SK-N-SH (cell line): ENCODE data around the gene BABAM2. TPM values are rescaled to one million over a fixed set of nuclear protein-coding genes. Genes with fewer than 3 reads are reported as not detected.

Source experiments
- CTCF ChIA-PET: fragments of 300-600, 350-600 bp; formaldehyde crosslinking; extraction: SDS; loops from one replicate; lab custom pipeline; 2021; lab: Yijun Ruan, JAX
- POLR2A ChIA-PET: fragments of 350-600 bp; sonication (Branson Sonifier 250); formaldehyde crosslinking; extraction: SDS; loops from one replicate; lab custom pipeline; 2020; ENCODE audit warnings: antibody characterized with exemption, inconsistent platforms; lab: Yijun Ruan, JAX
- DNase-seq: peaks from one replicate; pipeline ENCODE4 v3.0.0; 2012
- H2AFZ ChIP-seq: fragments of 200-600 bp; sonication (generic); 2 replicates; pipeline ENCODE4 v1.8.1; 2016; ENCODE audit warnings: antibody characterized with exemption, mild to moderate bottlenecking, low read depth
- H3F3A ChIP-seq: fragments of 200-600 bp; sonication (generic); replicated peaks from 2 replicates; pipeline ENCODE3; 2016; ENCODE audit warnings: antibody characterized with exemption, mild to moderate bottlenecking; ENCODE audit not compliant: insufficient read depth
- H3K27ac ChIP-seq, 2 experiments: fragments of 200-500 bp in 1 of 2; fragments of 200-600 bp in 1 of 2; sonication (Bioruptor generic) in 1 of 2; sonication (generic), shearing (Covaris generic) in 1 of 2; 2 replicates each; pipeline versions ENCODE4 v1.5.1 to v1.6.1; 2014 to 2016; ENCODE audit warnings: low read depth in 2 of 2, inconsistent platforms in 1 of 2, low read length in 1 of 2, mild to moderate bottlenecking in 1 of 2, mixed read lengths in 1 of 2
- H3K27me3 ChIP-seq: fragments of 200-600 bp; sonication (generic), shearing (Covaris generic); 2 replicates; pipeline ENCODE4 v1.6.1; 2016; ENCODE audit warnings: mixed run types; ENCODE audit not compliant: insufficient read depth
- H3K36me3 ChIP-seq, 2 experiments: fragments of 200-500 bp in 1 of 2; fragments of 200-600 bp in 1 of 2; sonication (Bioruptor generic) in 1 of 2; sonication (generic) in 1 of 2; replicated peaks in 1 of 2; 2 replicates each; pipeline versions ENCODE3 to v1.5.1; 2014 to 2016; ENCODE audit warnings: low read length in 1 of 2, mild to moderate bottlenecking in 1 of 2; ENCODE audit not compliant: insufficient read depth in 2 of 2, control insufficient read depth in 1 of 2
- H3K4me1 ChIP-seq, 2 experiments: fragments of 200-500 bp in 1 of 2; fragments of 200-600 bp in 1 of 2; sonication (Bioruptor generic) in 1 of 2; sonication (generic), shearing (Covaris generic) in 1 of 2; 2 replicates each; pipeline versions ENCODE4 v1.5.1 to v1.6.1; 2014 to 2016; ENCODE audit warnings: low read depth in 1 of 2, low read length in 1 of 2, mixed run types in 1 of 2; ENCODE audit not compliant: insufficient read depth in 2 of 2, control insufficient read depth in 1 of 2
- H3K4me2 ChIP-seq: fragments of 200-600 bp; sonication (generic), shearing (Covaris generic); 2 replicates; pipeline ENCODE4 v1.6.1; 2017; ENCODE audit warnings: mixed run types
- H3K4me3 ChIP-seq, 2 experiments: fragments of 200-500 bp in 1 of 2; fragments of 200-600 bp in 1 of 2; sonication (Bioruptor generic) in 1 of 2; sonication (generic), shearing (Covaris generic) in 1 of 2; 2 replicates each; pipeline versions ENCODE4 v1.5.1 to v1.8.1; 2014 to 2016; ENCODE audit warnings: low read depth in 2 of 2, inconsistent platforms in 1 of 2, low read length in 1 of 2, mild to moderate bottlenecking in 1 of 2, mixed read lengths in 1 of 2, moderate library complexity in 1 of 2
- H3K79me2 ChIP-seq: fragments of 200-600 bp; sonication (generic); 2 replicates; pipeline ENCODE4 v1.8.1; 2017; ENCODE audit warnings: mild to moderate bottlenecking; ENCODE audit not compliant: insufficient read depth
- H3K9ac ChIP-seq: fragments of 200-600 bp; sonication (generic); 2 replicates; pipeline ENCODE4 v1.6.1; 2017; ENCODE audit warnings: mixed run types
- H3K9me2 ChIP-seq: fragments of 200-600 bp; sonication (generic); 2 replicates; pipeline ENCODE4 v1.6.1; 2017; ENCODE audit warnings: mixed run types
- H3K9me3 ChIP-seq: fragments of 200-600 bp; sonication (generic); 2 replicates; pipeline ENCODE4 v1.6.1; 2017; ENCODE audit warnings: mixed run types, mild to moderate bottlenecking, moderate library complexity
- H4K20me1 ChIP-seq: fragments of 200-600 bp; sonication (generic); 2 replicates; pipeline ENCODE4 v1.6.1; 2017; ENCODE audit warnings: mild to moderate bottlenecking, mixed run types; ENCODE audit not compliant: insufficient read depth
- ELF1 ChIP-seq: IDR thresholded peaks from 2 replicates; pipeline ENCODE4 v1.4.0; 2012
- EP300 ChIP-seq, 2 experiments: IDR thresholded peaks; 2 replicates each; pipeline versions ENCODE4 v1.4.0 to v1.6.1; 2012; ENCODE audit warnings: borderline replicate concordance in 1 of 2, low read depth in 1 of 2, low read length in 1 of 2
- EZH2phosphoT487 ChIP-seq: fragments of 200-600 bp; sonication (generic); IDR thresholded peaks from 2 replicates; pipeline ENCODE4 v1.6.1; 2017; ENCODE audit warnings: low read depth, mixed run types, mild to moderate bottlenecking, antibody characterized with exemption, moderate library complexity, borderline replicate concordance
- FOSL2 ChIP-seq: IDR thresholded peaks from 2 replicates; pipeline ENCODE4 v1.4.0; 2012; ENCODE audit warnings: low read depth, mild to moderate bottlenecking, moderate library complexity, borderline replicate concordance
- GABPA ChIP-seq: IDR thresholded peaks from 2 replicates; pipeline ENCODE4 v1.4.0; 2012; ENCODE audit warnings: low read depth, mild to moderate bottlenecking
- GATA2 ChIP-seq: sonication (generic); formaldehyde crosslinking; IDR thresholded peaks from 2 replicates; pipeline ENCODE4 v1.5.0; 2020; ENCODE audit warnings: mild to moderate bottlenecking, missing genetic modification reagents
- JUND ChIP-seq: IDR thresholded peaks from 2 replicates; pipeline ENCODE4 v1.4.0; 2012
- MAX ChIP-seq: IDR thresholded peaks from 2 replicates; pipeline ENCODE4 v1.4.0; 2012; ENCODE audit warnings: low read depth
- NFIC ChIP-seq: IDR thresholded peaks from 2 replicates; pipeline ENCODE4 v1.4.0; 2012; ENCODE audit warnings: borderline replicate concordance
- NRF1 ChIP-seq: IDR thresholded peaks from 2 replicates; pipeline ENCODE4 v1.6.1; 2012; ENCODE audit warnings: low read depth, mild to moderate bottlenecking, low read length
- POLR2AphosphoS5 ChIP-seq: IDR thresholded peaks from 2 replicates; pipeline ENCODE4 v1.6.1; 2012; ENCODE audit warnings: low read depth, low read length
- RAD21 ChIP-seq: IDR thresholded peaks from 2 replicates; pipeline ENCODE4 v1.6.1; 2012; ENCODE audit warnings: mild to moderate bottlenecking, low read length
- REST ChIP-seq: IDR thresholded peaks from 2 replicates; pipeline ENCODE4 v1.6.1; 2012; ENCODE audit warnings: mild to moderate bottlenecking, low read depth, low read length, moderate library complexity
- RFX5 ChIP-seq: IDR thresholded peaks from 2 replicates; pipeline ENCODE4 v1.6.1; 2012; ENCODE audit warnings: mild to moderate bottlenecking, improper control_type of control experiment, low read length
- RXRA ChIP-seq: IDR thresholded peaks from 2 replicates; pipeline ENCODE4 v1.4.0; 2012; ENCODE audit warnings: low read depth, mild to moderate bottlenecking, borderline replicate concordance
- TAF1 ChIP-seq: IDR thresholded peaks from 2 replicates; pipeline ENCODE4 v1.6.1; 2012; ENCODE audit warnings: low read depth, mild to moderate bottlenecking, low read length, moderate library complexity, borderline replicate concordance
- TEAD4 ChIP-seq: IDR thresholded peaks from 2 replicates; pipeline ENCODE4 v1.4.0; 2012; ENCODE audit warnings: mild to moderate bottlenecking, borderline replicate concordance; ENCODE audit not compliant: insufficient read depth
- YY1 ChIP-seq: IDR thresholded peaks from 2 replicates; pipeline ENCODE4 v1.4.0; 2012; ENCODE audit warnings: low read depth, mild to moderate bottlenecking
- ZBTB33 ChIP-seq: IDR thresholded peaks from 2 replicates; pipeline ENCODE4 v1.4.0; 2012; ENCODE audit warnings: low read depth, borderline replicate concordance
- WGBS: methylation state at CpG from one replicate; pipeline ENCODE4 v1.1.6; 2017; ENCODE audit warnings: low lambda C conversion rate; 5-methylcytosine and 5-hydroxymethylcytosine counted together
- polyA plus RNA-seq, 3 experiments: library from polyadenylated mRNA; depleted of rRNA; stranded (reverse); fragments of >200 nt; gene quantifications; 2 replicates each; pipeline ENCODE4 v1.2.3, GENCODE V29; 2012

The BABAM2 gene
- polyA plus RNA-seq, 1 of the 3 experiments (the other 2 are of a cell fraction): 34.0 TPM

- no peak overlapping the region for H3K9ac ChIP-seq
- H3K4me1 ChIP-seq: peaks cover 4 to 15% of the 10 kb centered on the region in 2 experiments; a peak in 3 of 4 replicates
- no peaks in the 10 kb centered on the region for H3K9me2 ChIP-seq
Measured at GRCh38 chr2:28162564-28162963, 272.0 kb downstream of the BABAM2 start.

More at GRCh38 chr2:28162564-28162963, 272.0 kb downstream of the BABAM2 start:
- no peaks in the 10 kb centered on the region for H3K79me2 ChIP-seq
- H3K4me2 ChIP-seq: no peak overlapping the region
- no peaks in the 10 kb centered on the region for H4K20me1 ChIP-seq
- no peak overlapping the region for H3K4me3 ChIP-seq
- H3K27me3 ChIP-seq: no peaks in the 10 kb centered on the region
- no peaks in the 10 kb centered on the region for H3K36me3 ChIP-seq
- no peak overlapping the region for H2AFZ ChIP-seq
- WGBS: 88% methylated on average over 3 of the region's 3 CpGs
- H3K9me3 ChIP-seq: no peaks in the 10 kb centered on the region
- TF ChIP-seq ZBTB33: no peak
- TF ChIP-seq EZH2phosphoT487: no peak
- no peak for TF ChIP-seq EP300 (IDR thresholded peaks at IDR 0.05; ENCODE audit: borderline replicate concordance in 1 of 2, low read depth in 1 of 2, low read length in 1 of 2)
- no peak for TF ChIP-seq TAF1
- no peak for TF ChIP-seq YY1
- TF ChIP-seq RAD21: no peak
- TF ChIP-seq POLR2AphosphoS5: no peak
- no peak for TF ChIP-seq GATA2 (CRISPR knock-in tag)
- TF ChIP-seq RXRA: no peak
- TF ChIP-seq NRF1: no peak
- no peak for TF ChIP-seq REST
- TF ChIP-seq JUND: no peak
- no peak for TF ChIP-seq MAX
- TF ChIP-seq RFX5: no peak
- no peak for TF ChIP-seq NFIC
- TF ChIP-seq FOSL2: no peak
- TF ChIP-seq TEAD4: no peak
- TF ChIP-seq GABPA: no peak
- TF ChIP-seq ELF1: no peak
- ChIA-PET POLR2A (interaction anchor here (0.8 kb wide), 1 partner anchor 228 kb away, joined by 3 read pairs; no protein-coding TSS in a partner anchor), CTCF (interaction anchor here (0.6 to 1.8 kb wide), 3 partner anchors 12 to 98 kb away, joined by 3 to 5 read pairs (median 3); no protein-coding TSS in a partner anchor)
- H3K27ac ChIP-seq: no peak overlapping the region
- no peaks in the 10 kb centered on the region for H3F3A ChIP-seq
- no peak for DNase-seq
